Sigmoid colon (tissue), 4 donors: ENCODE results near the gene KLHL42.

Source experiments
- CTCF ChIP-seq, 4 experiments: fragments of 450-650 bp in 3 of 4; fragments of 200-600 bp in 1 of 4; IDR thresholded peaks; one replicate each; pipeline ENCODE4 v1.5.1; 2016 to 2019; ENCODE audit warnings: antibody characterized with exemption in 4 of 4, mild to moderate bottlenecking in 3 of 4, moderate library complexity in 2 of 4
- POLR2A ChIP-seq, 2 donors: fragments of 450-650 bp; IDR thresholded peaks; one replicate each; pipeline ENCODE4 v1.6.1; 2016; ENCODE audit warnings: antibody characterized with exemption in 2 of 2, mild to moderate bottlenecking in 2 of 2, moderate library complexity in 2 of 2
- POLR2AphosphoS5 ChIP-seq, 4 donors: sonication (generic); formaldehyde crosslinking; IDR thresholded peaks; one replicate each; pipeline ENCODE4 v1.6.1; 2017; ENCODE audit warnings: antibody characterized with exemption in 4 of 4

GRCh38 chr12:27838543-27839185 is 58.6 kb downstream of the KLHL42 start:
- no peak for TF ChIP-seq CTCF (IDR thresholded peaks at IDR 0.05)
- no peak for TF ChIP-seq POLR2A (IDR thresholded peaks at IDR 0.05)
- TF ChIP-seq POLR2AphosphoS5 (IDR thresholded peaks at IDR 0.05) = no peak
